GM19328 (cell line): ENCODE data around the gene ASRGL1.

ENCODE experiments used
- ATAC-seq: cut with Tn5 transposase; IDR thresholded peaks from one replicate; pipeline ENCODE4 v1.9.1; 2021; ENCODE audit warnings: mild to moderate bottlenecking, moderate library complexity; ENCODE audit not compliant: unreplicated experiment

ASRGL1 gene

DNA sequence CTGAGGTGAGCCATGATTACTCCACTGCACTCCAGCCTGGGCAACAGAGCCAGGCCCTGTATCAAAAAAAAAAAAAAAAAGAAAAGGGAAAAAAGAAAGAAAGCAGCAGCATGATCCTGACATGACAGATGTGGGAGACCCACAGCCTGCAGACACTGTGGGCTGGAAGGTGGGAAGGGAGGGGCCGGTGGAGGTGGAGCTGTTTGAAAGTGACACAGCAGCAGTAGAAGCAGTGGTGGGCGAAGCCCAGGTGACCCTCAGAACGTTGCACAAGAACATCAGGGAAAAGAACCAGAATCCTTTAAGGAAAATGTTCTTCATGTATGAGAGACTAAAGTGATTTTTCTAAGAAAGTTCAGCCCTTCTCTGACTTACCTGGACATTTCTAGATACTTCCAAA, 55.3 kb downstream of the ASRGL1 start:
- ATAC-seq = no peak

DNA sequence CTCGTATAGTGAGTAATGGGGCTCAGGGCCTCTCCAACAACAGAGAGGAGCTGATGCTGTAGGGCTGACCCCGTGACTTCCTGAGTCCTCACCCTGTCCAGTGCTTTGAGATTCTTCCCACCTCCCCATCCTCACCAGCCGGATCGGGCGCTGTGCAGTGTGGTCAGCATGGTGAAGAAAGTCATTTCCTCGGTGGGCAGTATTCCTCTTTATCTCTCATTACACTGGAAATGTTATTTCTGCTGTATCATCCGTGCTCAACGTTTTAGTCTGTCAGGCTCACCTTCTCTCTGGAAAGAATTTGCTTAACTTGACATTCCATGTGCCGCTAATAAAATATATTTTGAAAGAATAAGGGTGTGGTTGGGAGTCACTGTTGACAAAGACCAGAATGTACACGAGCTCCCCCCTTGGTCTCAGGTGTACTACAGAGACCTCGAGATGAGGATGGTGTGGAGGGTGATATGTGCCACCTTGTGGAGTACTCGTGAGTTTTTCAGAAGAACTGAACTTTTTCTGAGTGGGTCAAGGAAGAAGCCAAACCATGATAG, 55.9 kb downstream of the ASRGL1 start:
- no peak for ATAC-seq

DNA sequence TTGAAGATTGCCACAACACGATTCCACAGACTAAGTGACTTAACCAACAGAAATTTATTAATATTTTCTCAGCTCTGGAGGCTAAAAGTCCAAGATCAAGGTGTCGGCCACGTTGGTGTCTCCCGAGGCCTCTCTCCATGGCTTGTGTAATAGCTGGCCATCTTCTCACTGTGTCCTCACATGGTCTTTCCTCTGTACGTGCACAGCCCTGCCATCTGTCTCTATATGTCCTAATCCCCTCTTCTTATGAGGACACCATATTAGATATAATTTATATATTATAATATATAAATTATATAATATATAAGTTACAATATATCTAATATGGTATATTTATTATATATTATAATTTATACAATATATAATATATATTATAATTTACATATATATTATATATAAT, 56.5 kb downstream of the ASRGL1 start:
- no peak for ATAC-seq

DNA sequence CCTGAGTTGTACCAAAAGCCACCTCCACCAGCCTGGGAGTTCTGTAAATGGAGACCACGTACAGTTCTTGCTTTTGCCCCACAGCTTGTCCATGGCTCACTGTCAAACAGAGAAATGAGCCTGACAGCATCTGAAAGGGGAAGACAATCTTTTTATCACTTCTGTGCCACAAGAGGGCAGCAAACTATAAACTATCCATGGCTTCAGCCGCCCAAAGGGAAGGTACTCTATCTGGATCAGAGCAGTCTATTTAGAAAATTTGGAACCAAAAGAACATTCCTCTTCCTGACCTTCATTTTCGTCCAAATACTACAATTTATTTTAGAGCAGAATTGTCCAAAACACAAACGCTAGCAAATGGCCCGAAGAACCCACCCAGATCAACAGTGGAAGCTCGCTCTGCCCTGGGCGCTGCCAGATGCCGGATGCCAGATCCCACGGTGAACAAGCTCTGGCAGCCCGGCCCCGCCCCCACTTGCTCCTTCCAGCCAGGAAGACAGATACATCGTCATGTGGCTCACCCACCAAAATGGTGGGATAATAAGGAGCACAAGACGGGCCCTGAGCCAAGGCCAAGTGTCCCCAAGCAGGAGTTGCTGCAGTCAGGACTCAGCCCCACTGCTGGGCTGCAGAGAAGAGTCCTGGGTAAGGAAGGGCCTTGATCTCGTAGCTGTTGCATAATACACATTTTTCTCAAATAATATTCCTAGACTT, 57.7 kb downstream of the ASRGL1 start:
- no peak for ATAC-seq

DNA sequence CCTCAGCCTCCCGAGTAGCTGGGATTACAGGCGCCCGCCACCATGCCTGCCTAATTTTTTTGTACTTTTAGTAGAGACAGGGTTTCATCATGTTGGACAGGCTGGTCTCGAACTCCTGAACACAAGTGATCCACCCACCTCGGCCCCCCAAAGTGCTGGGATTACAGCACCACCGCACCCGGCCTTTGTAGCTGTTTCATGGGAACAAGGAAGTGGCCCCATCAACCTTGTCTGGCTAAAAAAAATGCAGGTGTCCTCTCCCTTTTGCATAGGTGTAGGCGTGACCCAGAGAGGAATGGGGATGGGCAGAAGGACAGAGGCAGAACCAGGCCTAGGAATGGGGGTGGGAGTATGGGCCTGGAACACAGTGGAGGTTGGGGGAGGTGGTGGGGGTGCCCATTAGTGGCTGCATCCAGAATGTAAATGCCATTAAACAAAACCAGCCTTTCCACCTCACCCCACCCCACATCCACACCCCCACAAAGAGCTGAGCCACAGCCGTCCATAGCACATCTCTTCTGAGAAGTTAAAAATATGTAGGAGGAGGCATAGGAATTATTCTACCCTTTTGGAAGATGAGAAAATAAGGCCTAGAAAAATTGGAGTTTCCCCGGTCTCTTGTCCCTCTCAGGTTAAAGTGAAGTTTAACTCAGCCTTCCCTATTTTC, 58.8 kb downstream of the ASRGL1 start:
- ATAC-seq = no peak

DNA sequence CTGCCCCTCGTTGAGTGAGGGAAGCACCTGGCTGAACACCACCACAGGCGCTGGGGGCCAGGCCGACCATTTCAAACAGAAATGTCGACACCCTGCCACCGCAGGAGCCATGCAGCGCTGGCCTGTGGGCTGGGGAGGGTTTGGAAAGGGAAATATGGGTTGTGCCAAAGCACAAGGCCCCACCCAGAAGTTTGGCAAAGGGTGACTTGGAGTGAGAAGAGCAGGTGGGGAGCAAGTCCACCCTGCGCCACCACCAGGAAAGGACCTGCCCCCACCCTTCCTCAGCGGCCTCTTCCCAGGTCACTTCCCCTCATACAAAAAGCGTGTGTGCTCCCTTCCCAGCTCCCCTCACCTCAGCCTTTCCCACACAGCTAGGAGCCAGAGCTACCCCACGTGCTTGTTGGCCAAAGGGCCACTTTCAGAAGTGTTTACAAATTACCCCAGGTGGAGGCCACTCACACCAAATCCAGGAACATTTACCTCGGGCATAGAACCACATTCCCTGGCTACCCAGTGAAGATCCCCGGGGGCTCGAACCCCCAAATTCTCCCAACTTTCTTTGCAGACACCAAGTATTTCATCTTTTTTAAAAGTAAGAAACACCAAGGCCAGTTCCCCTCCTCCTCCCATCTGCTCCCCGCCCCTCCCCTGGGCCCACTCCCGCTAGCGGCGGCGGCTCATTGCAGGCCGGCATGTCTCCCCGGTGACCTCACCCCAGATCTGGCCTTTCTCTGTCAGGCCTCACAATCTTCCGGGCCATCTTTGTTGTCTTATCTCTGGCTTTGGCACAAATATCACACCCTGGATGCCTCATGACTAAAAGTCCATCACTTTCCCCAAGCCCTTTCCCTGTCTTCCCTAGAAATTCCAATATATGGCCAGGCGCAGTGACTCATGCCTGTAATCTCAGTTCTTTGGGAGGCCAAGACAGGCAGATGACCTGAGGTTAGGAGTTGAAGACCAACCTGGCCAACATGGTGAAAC, 61.1 kb downstream of the ASRGL1 start:
- no peak for ATAC-seq

DNA sequence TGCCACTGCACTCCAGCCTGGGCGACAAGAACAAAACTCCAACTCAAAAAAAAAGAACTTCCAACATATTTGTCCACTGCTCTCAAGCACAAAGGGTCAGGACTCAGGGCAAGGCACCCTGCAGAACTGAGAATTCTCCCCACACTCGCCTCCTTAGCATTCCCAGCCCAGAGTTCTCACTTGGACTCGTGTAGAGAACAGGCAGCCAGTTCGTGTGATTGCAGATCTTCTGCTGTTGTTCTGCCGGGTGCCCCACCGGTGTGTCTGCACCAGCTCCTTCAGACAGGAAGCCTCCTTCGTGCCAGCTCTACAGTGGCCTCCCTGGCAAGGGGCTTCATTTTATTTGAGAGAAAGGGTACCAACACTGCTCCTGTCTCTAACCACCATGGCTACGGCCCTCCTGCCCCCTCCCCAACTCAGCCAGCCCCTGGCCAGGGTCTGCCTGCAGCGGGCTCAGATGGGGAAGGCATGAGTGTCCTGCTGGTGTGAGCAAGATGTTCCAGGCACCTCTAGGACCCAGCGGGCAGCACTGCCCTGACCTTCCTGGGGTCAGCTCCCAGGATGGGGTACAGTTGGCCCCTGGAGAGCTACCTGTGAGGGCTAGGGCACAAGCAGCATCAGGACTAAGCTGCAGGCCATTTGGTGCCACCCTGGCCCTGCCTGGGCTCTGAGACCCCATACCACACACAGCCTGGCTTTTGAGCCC, 62.1 kb downstream of the ASRGL1 start:
- no peak for ATAC-seq

DNA sequence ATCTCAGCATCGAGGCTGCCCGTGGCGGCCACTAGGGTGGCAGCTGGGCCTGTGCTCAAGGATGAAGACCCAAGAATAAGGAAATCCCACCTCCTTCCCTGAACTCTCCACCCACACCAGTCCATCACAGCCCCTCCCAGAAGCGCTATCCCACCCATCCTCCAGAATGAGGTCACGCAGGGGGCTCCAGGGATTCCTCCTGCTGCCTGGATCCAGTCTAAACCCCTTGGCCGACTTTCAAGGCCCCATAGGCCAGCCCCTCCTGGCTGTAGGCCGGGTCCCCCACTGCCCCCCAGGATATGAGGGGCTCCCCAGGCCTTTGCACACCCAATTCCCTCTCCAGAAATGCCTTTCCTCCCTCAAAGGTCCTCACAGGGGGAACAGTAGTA, 62.6 kb downstream of the ASRGL1 start:
- no peak for ATAC-seq

DNA sequence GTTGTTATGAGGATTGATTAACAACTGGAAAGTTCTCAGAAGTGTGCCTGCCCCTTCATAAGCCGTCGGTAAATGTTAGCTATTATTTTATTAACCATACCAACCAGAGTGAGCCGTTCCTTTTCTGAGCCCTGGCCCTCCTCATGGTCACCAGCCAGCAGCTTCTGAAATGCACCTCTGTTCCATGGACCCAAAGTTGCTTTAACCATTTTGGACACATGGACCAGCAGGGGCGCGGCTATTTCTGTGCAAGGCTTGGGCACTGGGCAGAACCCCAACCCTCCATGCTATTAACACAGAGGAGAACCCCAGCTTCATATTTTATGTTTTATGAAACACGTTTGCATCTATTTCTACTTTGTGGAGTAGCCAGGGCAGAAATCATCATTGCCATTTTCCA, 63.0 kb downstream of the ASRGL1 start:
- ATAC-seq = no peak

DNA sequence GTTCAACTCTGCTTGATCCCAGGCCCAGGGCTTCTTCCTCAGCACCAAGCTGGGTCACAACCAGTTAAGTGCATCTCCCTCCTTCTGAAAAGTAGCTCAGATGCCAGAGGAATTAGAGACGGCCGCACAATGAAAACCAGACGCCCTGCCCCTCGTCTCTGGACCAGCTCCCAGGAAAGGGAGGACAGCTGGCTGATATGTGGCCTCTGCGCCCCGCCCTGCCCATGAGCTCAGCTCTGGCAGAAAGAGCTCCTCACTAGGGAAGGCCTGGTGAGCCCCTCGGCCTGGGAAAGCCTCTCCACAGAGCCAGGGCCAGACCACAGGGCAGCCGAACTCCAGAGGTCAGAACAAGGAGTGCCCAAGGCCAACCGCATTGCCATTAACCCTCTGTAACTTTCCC, 63.5 kb downstream of the ASRGL1 start:
- no peak for ATAC-seq

DNA sequence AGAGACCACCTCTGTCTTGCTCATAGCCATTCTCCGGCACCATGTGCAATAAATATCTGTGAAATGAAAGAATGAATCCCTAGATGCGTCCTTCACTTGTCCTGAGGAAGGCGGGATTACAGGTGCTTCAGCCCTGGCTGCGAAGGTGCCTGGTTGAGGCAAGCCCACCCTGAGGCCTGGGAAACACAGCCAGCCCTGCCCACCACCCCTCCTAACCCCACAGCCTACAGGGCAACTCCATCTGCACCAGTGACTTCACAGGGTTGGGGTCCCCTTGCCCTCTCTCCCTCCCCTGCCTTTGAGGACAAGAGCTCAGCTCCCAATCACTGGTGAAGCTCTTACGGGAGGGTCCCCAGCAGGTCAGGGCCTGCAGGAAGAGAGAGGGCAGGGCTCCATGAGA, 64.1 kb downstream of the ASRGL1 start:
- ATAC-seq = no peak

DNA sequence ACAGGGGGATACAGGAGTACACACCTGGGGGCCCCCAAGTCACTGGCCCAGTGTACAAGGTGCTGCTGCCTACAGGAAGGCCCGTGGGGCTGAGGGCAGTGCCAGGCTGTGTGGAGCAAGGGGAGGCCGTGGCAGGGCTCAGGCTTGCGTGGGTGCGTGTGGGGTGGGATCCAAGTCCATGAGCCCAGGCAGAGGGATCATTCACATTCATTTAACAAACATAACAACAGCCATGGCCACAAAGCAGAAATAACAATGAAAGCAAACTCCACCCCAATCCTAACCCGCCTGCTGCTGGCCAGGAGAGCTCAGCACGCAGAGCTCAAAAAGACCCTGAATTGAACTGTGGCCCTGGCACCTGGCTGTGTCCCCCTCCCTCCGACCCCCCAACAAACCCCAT, 64.6 kb downstream of the ASRGL1 start:
- no peak for ATAC-seq

DNA sequence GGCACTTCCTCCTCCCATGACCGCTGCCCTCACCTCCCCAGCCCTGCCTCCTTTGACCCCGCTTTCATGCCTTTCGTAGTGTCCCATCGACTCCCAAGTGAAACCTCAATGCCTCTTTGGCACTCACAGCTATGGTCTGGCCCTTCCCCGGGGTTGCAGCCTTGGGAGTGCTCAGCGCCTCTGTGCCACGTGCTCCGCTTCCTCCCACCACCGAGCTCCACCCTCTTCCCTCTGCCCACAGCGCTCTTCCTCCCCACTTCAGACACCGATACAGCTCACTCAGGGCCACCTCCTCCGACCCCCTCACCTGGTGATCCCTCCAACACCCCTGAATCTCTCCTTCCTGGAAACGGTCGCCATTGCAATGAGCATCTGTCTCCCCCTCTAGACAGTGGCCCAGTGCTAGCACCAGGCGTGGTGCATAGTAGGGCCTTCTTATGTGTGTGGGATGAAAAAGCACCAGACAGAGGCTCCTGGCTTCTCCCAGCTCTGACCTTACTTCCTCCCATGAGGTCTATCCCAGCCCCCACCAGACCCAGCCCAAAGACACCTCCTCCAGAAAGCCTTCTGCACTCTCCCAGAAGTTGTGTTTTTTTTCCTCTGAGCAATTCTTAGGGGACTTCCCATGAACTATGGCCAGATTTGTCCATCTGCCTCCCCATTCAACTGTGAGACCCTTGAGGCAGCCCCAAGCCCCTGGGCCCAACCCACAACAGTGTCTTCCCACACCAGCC, 65.1 kb downstream of the ASRGL1 start:
- ATAC-seq = no peak

DNA sequence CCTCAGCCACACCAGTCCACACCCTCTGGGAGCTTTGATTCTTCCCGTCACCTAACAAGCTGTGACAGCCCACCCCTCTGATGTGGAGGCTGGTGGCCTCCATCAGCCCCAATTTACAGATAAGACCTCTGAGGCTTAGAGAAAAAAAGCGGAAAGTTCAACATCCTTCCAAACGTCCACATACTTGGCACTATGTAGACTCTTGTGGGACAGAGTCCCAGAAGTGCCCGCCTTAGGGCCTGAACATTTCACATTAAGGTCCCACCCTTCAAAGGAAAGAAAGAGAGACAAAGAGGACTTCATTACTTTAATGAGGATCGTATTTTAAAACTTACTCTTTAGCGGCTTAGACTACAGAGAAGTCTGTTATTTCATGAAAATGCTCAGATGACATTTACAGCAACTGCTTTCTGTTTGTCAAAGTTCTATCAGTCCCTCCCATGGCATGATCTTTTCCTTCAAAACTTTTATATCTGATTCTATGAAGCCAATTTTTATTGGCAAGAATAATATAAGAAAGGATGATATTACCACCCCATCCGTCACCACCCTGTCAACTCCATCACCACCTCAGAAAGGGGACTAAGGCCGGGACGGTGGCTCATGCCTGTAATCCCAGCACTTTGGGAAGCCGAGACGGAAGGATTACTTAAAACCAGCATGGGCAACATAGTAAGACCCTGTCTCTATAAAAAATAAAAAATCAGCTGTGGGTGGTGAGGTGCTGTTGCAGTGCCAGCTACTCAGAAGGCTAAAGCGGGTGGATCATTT, 65.9 kb downstream of the ASRGL1 start:
- no peak for ATAC-seq

DNA sequence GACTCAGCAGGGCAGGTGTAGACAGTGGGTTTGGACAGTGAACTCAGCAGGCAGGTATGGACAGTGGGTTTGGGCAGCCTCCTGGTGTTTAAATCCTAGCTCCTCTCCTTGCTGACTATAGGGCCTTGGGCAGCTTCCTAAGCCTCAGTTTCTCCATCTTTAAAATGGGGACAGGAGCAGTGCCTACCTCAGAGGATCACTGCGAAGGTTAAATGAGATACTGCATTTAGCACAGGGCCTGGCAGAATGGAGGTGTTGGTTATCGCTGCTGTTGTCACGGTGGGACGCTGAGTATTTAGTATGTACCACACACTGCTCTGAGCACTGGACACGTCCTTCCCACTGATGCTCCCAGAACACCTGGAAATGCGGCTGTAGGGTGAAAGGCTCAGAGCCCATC, 67.2 kb downstream of the ASRGL1 start:
- no peak for ATAC-seq

DNA sequence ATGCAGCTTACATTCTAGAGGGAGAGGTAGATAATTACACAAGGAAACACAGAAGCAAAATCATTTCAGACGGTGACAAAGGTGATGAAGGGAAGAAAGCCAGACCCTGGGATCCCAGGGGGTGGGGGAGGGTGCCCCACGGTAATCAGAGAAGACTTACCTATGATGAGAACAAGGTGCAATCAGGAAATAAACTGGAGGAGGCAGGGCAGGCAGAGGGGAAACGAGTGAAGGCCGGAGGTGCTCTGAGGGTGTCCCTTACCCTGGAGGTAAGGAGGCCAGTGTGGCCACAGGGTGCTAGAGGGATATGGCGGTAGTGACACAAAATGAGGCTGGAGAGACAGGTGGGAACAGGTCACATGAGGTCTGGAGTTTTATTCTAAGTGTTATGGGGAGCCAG, 67.7 kb downstream of the ASRGL1 start:
- ATAC-seq = no peak

DNA sequence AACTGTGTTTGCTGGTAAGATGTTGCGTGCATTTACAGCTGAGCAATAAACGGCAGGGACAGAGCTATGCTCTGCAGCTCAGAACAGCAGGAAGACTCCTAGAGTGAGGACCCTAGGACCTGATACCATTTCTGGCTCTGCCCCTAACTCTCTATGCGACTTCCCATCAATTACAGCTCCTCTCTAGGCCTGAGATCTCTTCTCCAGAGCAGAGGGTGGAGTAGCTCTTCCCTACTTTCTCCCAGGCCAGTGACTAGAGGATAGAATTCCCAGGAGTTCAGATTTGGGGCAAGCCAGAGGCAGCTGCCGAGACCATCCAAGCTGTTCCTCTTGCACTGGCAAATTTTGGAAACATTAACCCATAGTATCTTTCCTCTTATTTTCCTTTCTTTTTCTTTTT, 68.8 kb downstream of the ASRGL1 start:
- ATAC-seq = no peak

DNA sequence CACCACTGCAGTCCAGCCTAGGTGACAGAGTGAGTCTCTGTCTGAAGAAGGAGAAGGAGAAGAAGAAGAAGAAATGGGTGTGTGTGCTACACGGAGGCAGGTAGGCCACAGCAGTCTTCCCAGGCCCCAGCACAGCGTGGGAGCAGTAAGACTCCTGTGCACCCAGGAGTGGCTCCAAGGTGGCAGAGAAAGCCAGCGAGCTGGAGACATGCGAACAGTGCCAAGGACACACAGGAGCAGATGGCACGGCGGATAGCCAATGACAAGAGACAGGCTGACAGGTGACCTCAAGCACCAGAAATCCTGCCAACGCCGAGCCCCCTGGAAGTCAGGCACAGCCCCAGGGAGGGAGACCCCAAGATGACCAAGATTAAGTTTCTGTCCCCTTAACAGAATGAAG, 72.6 kb downstream of the ASRGL1 start:
- no peak for ATAC-seq

DNA sequence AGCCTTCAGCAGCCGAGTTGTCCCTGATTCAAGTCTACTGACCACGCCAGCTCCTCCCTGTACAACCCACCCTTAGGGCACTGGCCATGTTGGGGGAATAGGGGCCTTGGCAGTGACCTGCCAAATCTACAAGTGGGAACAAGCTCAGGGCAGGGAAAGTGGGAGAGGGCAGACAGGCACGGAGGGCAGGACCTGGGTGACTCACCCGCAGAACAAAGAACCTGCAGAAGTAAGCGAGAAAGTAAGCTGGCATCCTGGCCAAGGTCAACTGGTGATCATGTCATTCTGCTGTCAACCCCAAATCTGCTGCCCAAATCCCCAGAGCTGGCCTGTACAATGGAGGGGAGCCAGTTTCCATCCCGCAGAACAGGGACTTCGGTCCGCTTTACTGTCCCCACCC, 73.7 kb downstream of the ASRGL1 start:
- no peak for ATAC-seq
